NCI-H82 treated with DMSO at 0.1 percent for 48 hours (cell line): ENCODE data around the gene FKBP5.
"Not testable (repeated sequence)": the region's sequence is repeated elsewhere in the genome, so short reads cannot be mapped to it uniquely, and the experiment has no call there.

Source experiments
- DNase-seq: peaks from one replicate; lab custom pipeline; 2025; ENCODE audit not compliant: unreplicated experiment; lab: John Stamatoyannopoulos, UW

Gene FKBP5

GRCh38 chr6:35691027-35691824 is 2.5 kb upstream of the FKBP5 start:
- DNase-seq = no peak

GRCh38 chr6:35690484-35690883 is 1.8 kb upstream of the FKBP5 start:
- DNase-seq = no peak

GRCh38 chr6:35690006-35690405 is 1.3 kb upstream of the FKBP5 start:
- DNase-seq = not testable (repeated sequence)

GRCh38 chr6:35687658-35688604 is 784 bp downstream of the FKBP5 start:
- DNase-seq = no peak

GRCh38 chr6:35686873-35687555 is 1.7 kb downstream of the FKBP5 start:
- no peak for DNase-seq

- no peak for DNase-seq
These were observed 2.3 kb downstream of the FKBP5 start for GRCh38 chr6:35686436-35686835.

- DNase-seq = no peak
These were observed 5.4 kb downstream of the FKBP5 start for GRCh38 chr6:35683267-35683666.

- no peak for DNase-seq
These were observed 7.4 kb downstream of the FKBP5 start for GRCh38 chr6:35681298-35681697.

- no peak for DNase-seq
These were observed 9.3 kb downstream of the FKBP5 start for GRCh38 chr6:35679399-35679798.

GRCh38 chr6:35678814-35679213 is 9.9 kb downstream of the FKBP5 start:
- DNase-seq = no peak

- DNase-seq = no peak
These were observed 10.6 kb downstream of the FKBP5 start for GRCh38 chr6:35678021-35678654.

- no peak for DNase-seq
These were observed 11.3 kb downstream of the FKBP5 start for GRCh38 chr6:35677456-35677855.

- DNase-seq = no peak
These were observed 12.8 kb downstream of the FKBP5 start for GRCh38 chr6:35675871-35676459.

GRCh38 chr6:35674594-35674993 is 14.1 kb downstream of the FKBP5 start:
- peak; percentile 75 for DNase-seq

GRCh38 chr6:35673755-35674154 is 15.0 kb downstream of the FKBP5 start:
- DNase-seq = no peak

- DNase-seq = not testable (repeated sequence)
These were observed 15.4 kb downstream of the FKBP5 start for GRCh38 chr6:35673284-35673666.

- not testable (repeated sequence) for DNase-seq
These were observed 18.3 kb downstream of the FKBP5 start for GRCh38 chr6:35670453-35670852.

GRCh38 chr6:35669451-35670045 is 19.2 kb downstream of the FKBP5 start:
- DNase-seq = no peak

GRCh38 chr6:35668744-35669450 is 19.8 kb downstream of the FKBP5 start:
- DNase-seq = no peak

GRCh38 chr6:35668096-35668495 is 20.6 kb downstream of the FKBP5 start:
- DNase-seq = no peak
